Measurements from ENCODE around the gene HOXA7. TPM values are rescaled to one million over a fixed set of nuclear protein-coding genes. Genes with fewer than 3 reads are reported as not detected.

HOXA7 gene
- total and polyA plus RNA-seq, 2 of the 8 experiments (the other 6 are each of a cell fraction or from before 2014, with no cell fraction given) = 0.03 TPM; not detected in 1

- Histone ChIP-seq H2AFZ (ENCODE audit: low read length) (no peak overlapping the region), H3K79me2 (ENCODE audit: control insufficient read depth in 1 of 2, insufficient read depth in 2 of 2, low read length in 2 of 2) (no peaks in the 10 kb centered on the region), H3K79me1 (ENCODE audit: low read depth, low read length) (no peaks in the 10 kb centered on the region), H2BK5ac (ENCODE audit: low read depth, low read length) (no peak overlapping the region), H4K5ac (ENCODE audit: insufficient read length, low read depth, low read length) (no peak overlapping the region), H2BK15ac (ENCODE audit: low read length) (no peak overlapping the region), H3K56ac (replicated peaks; ENCODE audit: insufficient read length, low read depth, low read length) (no peak overlapping the region), H3K9me3 (ENCODE audit: insufficient read depth in 2 of 2, low read depth in 1 of 2, low read length in 1 of 2) (no peaks in the 10 kb centered on the region), H3K36me3 (ENCODE audit: control insufficient read depth in 2 of 4, insufficient read depth in 4 of 4, low read length in 3 of 4) (peaks cover 0 to 6% (median 0%) of the 10 kb centered on the region in 4 experiments; a peak in 1 of 8 replicates), H3K4me1 (replicated peaks in 1 of 4; ENCODE audit: control insufficient read depth in 3 of 4, insufficient read depth in 4 of 4, low read length in 3 of 4) (peaks cover 0 to 6% (median 3%) of the 10 kb centered on the region in 4 experiments; a peak in 4 of 7 replicates), H3K4ac (replicated peaks; ENCODE audit: insufficient read length, low read depth, low read length) (no peak overlapping the region), H3K18ac (ENCODE audit: extremely low read depth, low read length) (no peak overlapping the region), H3K4me2 (ENCODE audit: insufficient read depth in 1 of 2, low read depth in 2 of 2, low read length in 2 of 2) (peak overlapping the region in 1 of 2 experiments; percentile 44; a peak in 2 of 4 replicates), H2AK5ac (ENCODE audit: low read depth, low read length) (no peak overlapping the region), H3K27me3 (replicated peaks in 1 of 4; ENCODE audit: control insufficient read depth in 3 of 4, extremely low read depth in 1 of 4, insufficient read depth in 3 of 4, low read length in 3 of 4) (peaks cover 97 to 100% (median 99%) of the 10 kb centered on the region in 4 experiments), H2BK120ac (replicated peaks; ENCODE audit: low read depth, low read length) (no peak overlapping the region), H4K91ac (replicated peaks; ENCODE audit: insufficient read length, low read length) (no peak overlapping the region), H3K9ac (replicated peaks in 1 of 4; ENCODE audit: extremely low read depth in 1 of 4, low read depth in 3 of 4, low read length in 3 of 4) (no peak overlapping the region), H3K27ac (ENCODE audit: low read depth, low read length) (no peak overlapping the region), H3K4me3 (ENCODE audit: extremely low read depth in 1 of 4, insufficient read depth in 2 of 4, low read depth in 3 of 4, low read length in 4 of 4) (peak overlapping the region in 1 of 4 experiments; percentile 47; a peak in 2 of 8 replicates), H4K8ac (ENCODE audit: extremely low read depth, insufficient read depth, low read length) (0 out of 2 replicates have a peak overlapping the region, but pooled peaks have one; percentile 7), H2BK20ac (ENCODE audit: low read length) (no peak overlapping the region), H3K23ac (ENCODE audit: insufficient read length) (no peak overlapping the region), H3K14ac (ENCODE audit: insufficient read length) (no peak overlapping the region), H4K20me1 (replicated peaks in 1 of 2; ENCODE audit: control insufficient read depth in 1 of 2, insufficient read depth in 2 of 2, low read length in 2 of 2) (peaks cover 17 to 22% of the 10 kb centered on the region in 2 experiments), H3K23me2 (ENCODE audit: low read depth, low read length) (peaks cover 9% of the 10 kb centered on the region), H2BK12ac (ENCODE audit: low read depth, low read length) (no peak overlapping the region)
- DNase-seq (ENCODE audit: low read depth in 1 of 2, low spot score in 2 of 2) (peak in 1 of 2 experiments; percentile 72), FAIRE-seq (no peak)
- 2% methylated on average over 45 of the region's 53 CpGs; no CpG with 5 or more reads in 1 of the 2 experiments for WGBS, 2 experiments (ENCODE audit: extremely low coverage in 1 of 2, insufficient coverage in 1 of 2, insufficient read length in 1 of 2, insufficient replicate concordance in 2 of 2, low coverage in 1 of 2, low lambda C conversion rate in 2 of 2, missing lambda C conversion rate in 1 of 2)
- POLR2A ChIA-PET (ENCODE audit: partially characterized antibody) = no interaction called here
- CTCF ChIA-PET (ENCODE audit: partially characterized antibody) = interaction anchor here (0.9 to 12.5 kb wide), 8 partner anchors 11 to 1245 kb away, joined by 3 to 123 read pairs (median 7); partner anchors contain the start of gene HOXA1
- TF ChIP-seq SUZ12 (IDR thresholded peaks at IDR 0.05; ENCODE audit: low read length) (peak; percentile 99), EZH2 (IDR thresholded peaks at IDR 0.05; ENCODE audit: low read depth, low read length, severe bottlenecking) (peak; percentile 100), TAF7 (optimal IDR thresholded peaks at IDR 0.05; ENCODE audit: borderline replicate concordance, low read depth, low read length) (no peak), RNF2 (IDR thresholded peaks at IDR 0.05; ENCODE audit: borderline replicate concordance, low read depth, low read length, missing control alignments, poor library complexity, severe bottlenecking) (peak; percentile 99), TCF12 (IDR thresholded peaks at IDR 0.05; ENCODE audit: low read depth, low read length) (no peak), TEAD4 (IDR thresholded peaks at IDR 0.05; ENCODE audit: low read depth, low read length) (no peak), BACH1 (IDR thresholded peaks at IDR 0.05; ENCODE audit: low read length) (no peak), SP1 (IDR thresholded peaks at IDR 0.05; ENCODE audit: low read depth, low read length) (0 out of 2 replicates have a peak, but pooled peaks have one; percentile 12), CHD2 (IDR thresholded peaks at IDR 0.05; ENCODE audit: low read length) (peak; percentile 34; the same call in 1 of the 2 replicates), CTBP2 (IDR thresholded peaks at IDR 0.05; ENCODE audit: borderline replicate concordance, insufficient read depth, insufficient read length, low read length) (peak; percentile 90)
Measured at GRCh38 chr7:27139334-27140125, 16.9 kb downstream of the HOXA7 start.

Data from H1 (cell line).